Nephron (organoid): ENCODE measurements around the gene GTSE1.

Experiments used
- H3K27ac Mint-ChIP-seq, 3 experiments: 2 replicates each; pipeline ENCODE4 v1.8.0; 2020; ENCODE audit warnings: mixed read lengths in 3 of 3, mild to moderate bottlenecking in 2 of 3, moderate library complexity in 1 of 3
- H3K27me3 Mint-ChIP-seq: 2 replicates; pipeline ENCODE4 v1.8.0; 2021; ENCODE audit warnings: low read depth, mild to moderate bottlenecking, moderate library complexity, mixed read lengths
- H3K36me3 Mint-ChIP-seq: 2 replicates; pipeline ENCODE4 v1.8.0; 2020; ENCODE audit warnings: low read depth, mixed read lengths
- H3K4me1 Mint-ChIP-seq: 2 replicates; pipeline ENCODE4 v1.8.0; 2020; ENCODE audit warnings: mixed read lengths
- H3K4me3 Mint-ChIP-seq, 3 experiments: 2 replicates each; pipeline ENCODE4 v1.8.0; 2020; ENCODE audit warnings: mild to moderate bottlenecking in 3 of 3, mixed read lengths in 3 of 3, moderate library complexity in 2 of 3
- H3K9me3 Mint-ChIP-seq: 2 replicates; pipeline ENCODE4 v1.8.0; 2020; ENCODE audit warnings: mixed read lengths
- CTCF ChIP-seq, 3 experiments: fragments of 200-600 bp; sonication (generic); IDR thresholded peaks; one replicate each; pipeline ENCODE4 v1.5.0; 2021; ENCODE audit warnings: antibody characterized with exemption in 3 of 3; ENCODE audit not compliant: unreplicated experiment in 3 of 3

The GTSE1 gene

GRCh38 chr22:46251816-46252380 is 44.8 kb upstream of the GTSE1 start:
- Mint-ChIP-seq H3K4me1 (peaks cover 14% of the 10 kb centered on the region), H3K36me3 (peaks cover 3% of the 10 kb centered on the region), H3K27me3 (peaks cover 2% of the 10 kb centered on the region), H3K27ac (peak overlapping the region in 1 of 3 experiments; percentile 60), H3K4me3 (peak overlapping the region; percentile 82 to 86 (median 83)), H3K9me3 (peaks cover 8% of the 10 kb centered on the region)
- TF ChIP-seq CTCF (IDR thresholded peaks at IDR 0.05; ENCODE audit: unreplicated experiment in 3 of 3) = no peak

GRCh38 chr22:46256358-46256958 is 40.2 kb upstream of the GTSE1 start:
- no peak overlapping the region for H3K27ac Mint-ChIP-seq

GRCh38 chr22:46259374-46259773 is 37.3 kb upstream of the GTSE1 start:
- TF ChIP-seq CTCF (IDR thresholded peaks at IDR 0.05; ENCODE audit: unreplicated experiment in 3 of 3) = no peak
- Mint-ChIP-seq H3K27ac (no peak overlapping the region), H3K27me3 (peaks cover 62% of the 10 kb centered on the region), H3K36me3 (peaks cover 25% of the 10 kb centered on the region), H3K4me3 (no peak overlapping the region), H3K4me1 (no peaks in the 10 kb centered on the region), H3K9me3 (peaks cover 65% of the 10 kb centered on the region)

More at GRCh38 chr22:46256358-46256958, 40.2 kb upstream of the GTSE1 start:
- H3K9me3 Mint-ChIP-seq = peaks cover 43% of the 10 kb centered on the region
- peaks cover 37% of the 10 kb centered on the region for H3K27me3 Mint-ChIP-seq
- H3K36me3 Mint-ChIP-seq = peaks cover 8% of the 10 kb centered on the region
- TF ChIP-seq CTCF (IDR thresholded peaks at IDR 0.05; ENCODE audit: unreplicated experiment in 3 of 3) = no peak
- H3K4me1 Mint-ChIP-seq = peaks cover 6% of the 10 kb centered on the region
- H3K4me3 Mint-ChIP-seq = no peak overlapping the region

GRCh38 chr22:46260038-46260437 is 36.6 kb upstream of the GTSE1 start:
- H3K36me3 Mint-ChIP-seq = peaks cover 28% of the 10 kb centered on the region
- no peak overlapping the region for H3K27ac Mint-ChIP-seq
- TF ChIP-seq CTCF (IDR thresholded peaks at IDR 0.05; ENCODE audit: unreplicated experiment in 3 of 3) = no peak
- H3K4me1 Mint-ChIP-seq = no peaks in the 10 kb centered on the region
- H3K4me3 Mint-ChIP-seq = no peak overlapping the region
- peaks cover 68% of the 10 kb centered on the region for H3K27me3 Mint-ChIP-seq
- peaks cover 67% of the 10 kb centered on the region for H3K9me3 Mint-ChIP-seq

- Mint-ChIP-seq H3K36me3 (peaks cover 32% of the 10 kb centered on the region), H3K27ac (no peak overlapping the region), H3K4me3 (no peak overlapping the region), H3K27me3 (peaks cover 83% of the 10 kb centered on the region), H3K9me3 (peaks cover 72% of the 10 kb centered on the region), H3K4me1 (peaks cover 6% of the 10 kb centered on the region)
- no peak for TF ChIP-seq CTCF (IDR thresholded peaks at IDR 0.05; ENCODE audit: unreplicated experiment in 3 of 3)
Measured at GRCh38 chr22:46262449-46263215, 34.0 kb upstream of the GTSE1 start.
